ENCODE measurements around the gene KRTAP4-7.
"Not testable (repeated sequence)": the region's sequence is repeated elsewhere in the genome, so short reads cannot be mapped to it uniquely, and the experiment has no call there.

- not testable (repeated sequence) for TF ChIP-seq CTCF, POLR2A (IDR thresholded peaks at IDR 0.05)
Measured at GRCh38 chr17:41054556-41054955, 29.4 kb upstream of the KRTAP4-7 start.

All from testis (tissue), 2 donors.